H1 (cell line): ENCODE measurements around the gene NCLN. TPM values are rescaled to one million over a fixed set of nuclear protein-coding genes. Genes with fewer than 3 reads are reported as not detected.

Source experiments
- CTCF ChIA-PET: fragments of 300-600 bp; sonication (Branson Sonifier 250); formaldehyde crosslinking; loops from one replicate; lab custom pipeline; 2021; ENCODE audit not compliant: partially characterized antibody; lab: Charles Lee
- POLR2A ChIA-PET: fragments of 300-600 bp; sonication (Branson Sonifier 250); formaldehyde crosslinking; loops from one replicate; lab custom pipeline; 2021; ENCODE audit warnings: inconsistent platforms; ENCODE audit not compliant: partially characterized antibody; lab: Charles Lee
- DNase-seq, 2 experiments: peaks; one replicate each; pipeline versions ENCODE4 v3.0.0 to v3.0.0-alpha.2; 2010 to 2022; ENCODE audit warnings: low spot score in 2 of 2, low read depth in 1 of 2, mixed read lengths in 1 of 2
- FAIRE-seq: peaks from 2 replicates; lab custom pipeline; 2011; peaks lifted over from hg19 to GRCh38; lab: Jason Lieb, UNC
- H2AFZ ChIP-seq: 2 replicates; pipeline ENCODE4 v1.8.1; 2012; ENCODE audit warnings: low read length, inconsistent platforms
- H2AK5ac ChIP-seq: 2 replicates; pipeline ENCODE4 v1.6.1; 2013; ENCODE audit warnings: low read depth, low read length
- H2BK120ac ChIP-seq: replicated peaks from 2 replicates; pipeline ENCODE3; 2013; ENCODE audit warnings: low read depth, low read length, inconsistent platforms
- H2BK12ac ChIP-seq: 2 replicates; pipeline ENCODE4 v1.6.1; 2013; ENCODE audit warnings: low read depth, low read length
- H2BK15ac ChIP-seq: 2 replicates; pipeline ENCODE4 v1.6.1; 2013; ENCODE audit warnings: low read length
- H2BK20ac ChIP-seq: 2 replicates; pipeline ENCODE4 v1.6.1; 2013; ENCODE audit warnings: low read length
- H2BK5ac ChIP-seq: 2 replicates; pipeline ENCODE4 v1.6.1; 2013; ENCODE audit warnings: low read depth, low read length
- H3K14ac ChIP-seq: 2 replicates; pipeline ENCODE4 v1.6.1; 2013; ENCODE audit warnings: inconsistent platforms; ENCODE audit not compliant: insufficient read length
- H3K18ac ChIP-seq: 2 replicates; pipeline ENCODE4 v1.6.1; 2013; ENCODE audit warnings: low read length; ENCODE audit errors: extremely low read depth
- H3K23ac ChIP-seq: 2 replicates; pipeline ENCODE4 v1.6.1; 2013; ENCODE audit warnings: inconsistent platforms; ENCODE audit not compliant: insufficient read length
- H3K23me2 ChIP-seq: 2 replicates; pipeline ENCODE4 v1.6.1; 2013; ENCODE audit warnings: low read depth, low read length
- H3K27ac ChIP-seq: 2 replicates; pipeline ENCODE4 v1.6.1; 2011; ENCODE audit warnings: low read depth, low read length, inconsistent platforms
- H3K27me3 ChIP-seq, 4 experiments: replicated peaks in 1 of 4; 1 replicate in 1 of 4; 2 replicates in 3 of 4; pipeline versions ENCODE4 v1.6.1 to v1.8.1; 2011 to 2013; ENCODE audit warnings: low read length in 3 of 4, mild to moderate bottlenecking in 3 of 4, inconsistent platforms in 2 of 4, mixed read lengths in 2 of 4, moderate library complexity in 1 of 4; ENCODE audit not compliant: control insufficient read depth in 3 of 4, insufficient read depth in 3 of 4; ENCODE audit errors: extremely low read depth in 1 of 4
- H3K36me3 ChIP-seq, 4 experiments: 2 replicates each; pipeline versions ENCODE4 v1.6.1 to v1.8.1; 2011 to 2013; ENCODE audit warnings: mild to moderate bottlenecking in 4 of 4, low read length in 3 of 4, moderate library complexity in 2 of 4, control low read depth in 1 of 4, inconsistent platforms in 1 of 4; ENCODE audit not compliant: insufficient read depth in 4 of 4, control insufficient read depth in 2 of 4
- H3K4ac ChIP-seq: replicated peaks from 2 replicates; pipeline ENCODE3; 2013; ENCODE audit warnings: low read length, low read depth, mixed read lengths, inconsistent platforms; ENCODE audit not compliant: insufficient read length
- H3K4me1 ChIP-seq, 4 experiments: replicated peaks in 1 of 4; 1 replicate in 1 of 4; 2 replicates in 3 of 4; pipeline versions ENCODE4 v1.6.1 to v1.8.1; 2011 to 2013; ENCODE audit warnings: low read length in 3 of 4, inconsistent platforms in 2 of 4, mixed read lengths in 1 of 4; ENCODE audit not compliant: insufficient read depth in 4 of 4, control insufficient read depth in 3 of 4
- H3K4me2 ChIP-seq, 2 experiments: 2 replicates each; pipeline versions ENCODE4 v1.6.1 to v1.8.1; 2011 to 2013; ENCODE audit warnings: low read depth in 2 of 2, low read length in 2 of 2, control low read depth in 1 of 2, inconsistent platforms in 1 of 2, mild to moderate bottlenecking in 1 of 2; ENCODE audit not compliant: insufficient read depth in 1 of 2
- H3K4me3 ChIP-seq, 4 experiments: fragments of 200-600, 300-600 bp in 1 of 4; sonication (generic), shearing (Covaris generic), sonication (Bioruptor Twin) in 1 of 4; 2 replicates each; pipeline versions ENCODE4 v1.5.1 to v1.8.1; 2011 to 2016; ENCODE audit warnings: low read length in 4 of 4, low read depth in 3 of 4, control low read depth in 2 of 4, inconsistent platforms in 2 of 4, mild to moderate bottlenecking in 2 of 4, mixed read lengths in 1 of 4, moderate library complexity in 1 of 4; ENCODE audit not compliant: insufficient read depth in 2 of 4; ENCODE audit errors: extremely low read depth in 1 of 4
- H3K56ac ChIP-seq: replicated peaks from 2 replicates; pipeline ENCODE3; 2013; ENCODE audit warnings: low read depth, mild to moderate bottlenecking, mixed read lengths, low read length, inconsistent platforms; ENCODE audit not compliant: insufficient read length
- H3K79me1 ChIP-seq: 2 replicates; pipeline ENCODE4 v1.6.1; 2013; ENCODE audit warnings: low read depth, low read length, control low read depth
- H3K79me2 ChIP-seq, 2 experiments: 2 replicates each; pipeline versions ENCODE4 v1.6.1 to v1.8.1; 2012 to 2013; ENCODE audit warnings: low read length in 2 of 2, mild to moderate bottlenecking in 2 of 2, inconsistent platforms in 1 of 2; ENCODE audit not compliant: insufficient read depth in 2 of 2, control insufficient read depth in 1 of 2
- H3K9ac ChIP-seq, 4 experiments: replicated peaks in 1 of 4; 1 replicate in 1 of 4; 2 replicates in 3 of 4; pipeline versions ENCODE4 v1.6.1 to v1.8.1; 2011 to 2013; ENCODE audit warnings: low read depth in 3 of 4, low read length in 3 of 4, control low read depth in 2 of 4, mild to moderate bottlenecking in 2 of 4, moderate library complexity in 2 of 4, inconsistent platforms in 1 of 4; ENCODE audit errors: extremely low read depth in 1 of 4
- H3K9me3 ChIP-seq, 2 experiments: 2 replicates each; pipeline versions ENCODE4 v1.6.1 to v1.8.1; 2012 to 2013; ENCODE audit warnings: mild to moderate bottlenecking in 2 of 2, moderate library complexity in 2 of 2, control low read depth in 1 of 2, inconsistent platforms in 1 of 2, low read depth in 1 of 2, low read length in 1 of 2, mixed read lengths in 1 of 2; ENCODE audit not compliant: insufficient read depth in 2 of 2
- H4K20me1 ChIP-seq, 2 experiments: replicated peaks in 1 of 2; 2 replicates each; pipeline versions ENCODE3 to v1.8.1; 2011 to 2013; ENCODE audit warnings: inconsistent platforms in 2 of 2, low read length in 2 of 2, mild to moderate bottlenecking in 1 of 2; ENCODE audit not compliant: insufficient read depth in 2 of 2, control insufficient read depth in 1 of 2
- H4K5ac ChIP-seq: 2 replicates; pipeline ENCODE4 v1.6.1; 2013; ENCODE audit warnings: low read length, low read depth, mixed read lengths, inconsistent platforms; ENCODE audit not compliant: insufficient read length
- H4K8ac ChIP-seq: 2 replicates; pipeline ENCODE4 v1.8.0; 2013; ENCODE audit warnings: mild to moderate bottlenecking, moderate library complexity, low read length, inconsistent platforms; ENCODE audit not compliant: insufficient read depth; ENCODE audit errors: extremely low read depth
- H4K91ac ChIP-seq: replicated peaks from 2 replicates; pipeline ENCODE3; 2013; ENCODE audit warnings: low read length, mixed read lengths, inconsistent platforms; ENCODE audit not compliant: insufficient read length
- BCL11A ChIP-seq, 2 experiments: IDR thresholded peaks; one replicate each; pipeline ENCODE4 v1.6.1; 2011; ENCODE audit warnings: low read depth in 2 of 2, low read length in 2 of 2, mild to moderate bottlenecking in 2 of 2
- CBX5 ChIP-seq: fragments of 300-800, 300-1000 bp; sonication (generic); IDR thresholded peaks from 2 replicates; pipeline ENCODE4 v1.7.1; 2016; ENCODE audit warnings: antibody characterized with exemption, low read length, low read depth
- CBX8 ChIP-seq: fragments of 300-800, 300-1000 bp; sonication (generic); IDR thresholded peaks from 2 replicates; pipeline ENCODE4 v1.7.1; 2016; ENCODE audit warnings: low read depth, low read length, borderline replicate concordance
- CHD1 ChIP-seq: IDR thresholded peaks from 2 replicates; pipeline ENCODE4 v1.6.1; 2012; ENCODE audit warnings: low read depth, low read length, improper control_type of control experiment
- EGR1 ChIP-seq: IDR thresholded peaks from 2 replicates; pipeline ENCODE4 v1.6.1; 2011; ENCODE audit warnings: low read depth, low read length, borderline replicate concordance
- GTF2F1 ChIP-seq: IDR thresholded peaks from 2 replicates; pipeline ENCODE4 v1.6.1; 2012; ENCODE audit warnings: low read depth, low read length, improper control_type of control experiment, borderline replicate concordance
- KDM4A ChIP-seq: IDR thresholded peaks from one replicate; pipeline ENCODE4 v1.7.1; 2012; ENCODE audit warnings: low read depth, mild to moderate bottlenecking, moderate library complexity, low read length, inconsistent platforms; ENCODE audit not compliant: severe bottlenecking
- MAFK ChIP-seq: IDR thresholded peaks from 2 replicates; pipeline ENCODE4 v1.6.1; 2012; ENCODE audit warnings: low read depth, mild to moderate bottlenecking, improper control_type of control experiment, low read length
- POLR2A ChIP-seq, 2 experiments: IDR thresholded peaks; 1 replicate in 1 of 2; 2 replicates in 1 of 2; pipeline ENCODE4 v1.6.1; 2011; ENCODE audit warnings: low read depth in 2 of 2, low read length in 2 of 2, mild to moderate bottlenecking in 2 of 2; ENCODE audit errors: control extremely low read depth in 1 of 2
- RFX5 ChIP-seq: IDR thresholded peaks from 2 replicates; pipeline ENCODE4 v1.6.1; 2011; ENCODE audit warnings: low read depth, low read length, improper control_type of control experiment, borderline replicate concordance
- RNF2 ChIP-seq: fragments of 200-900, 300-1000 bp; sonication (generic); IDR thresholded peaks from 2 replicates; pipeline ENCODE4 v1.7.1; 2016; ENCODE audit warnings: borderline replicate concordance, low read depth, mild to moderate bottlenecking, antibody characterized with exemption, low read length; ENCODE audit not compliant: poor library complexity, severe bottlenecking; ENCODE audit errors: missing control alignments
- SIX5 ChIP-seq: IDR thresholded peaks from 2 replicates; pipeline ENCODE4 v1.6.1; 2011; ENCODE audit warnings: mild to moderate bottlenecking, low read depth, low read length
- SUZ12 ChIP-seq: fragments of 200-600 bp; sonication (generic); IDR thresholded peaks from 2 replicates; pipeline ENCODE4 v1.6.1; 2012; ENCODE audit warnings: mild to moderate bottlenecking, inconsistent platforms, low read length, moderate library complexity, mixed read lengths
- TBP ChIP-seq: IDR thresholded peaks from 2 replicates; pipeline ENCODE4 v1.6.1; 2011; ENCODE audit warnings: low read depth, low read length, improper control_type of control experiment
- TCF12 ChIP-seq: IDR thresholded peaks from 2 replicates; pipeline ENCODE4 v1.6.1; 2011; ENCODE audit warnings: low read depth, mild to moderate bottlenecking, low read length
- WGBS, 2 experiments: shearing (Covaris generic) in 1 of 2; methylation state at CpG; one replicate each; pipeline versions ENCODE4 v1.1.6 to v1.1.7; 2013 to 2015; ENCODE audit warnings: low lambda C conversion rate in 2 of 2, mixed read lengths in 2 of 2, inconsistent platforms in 1 of 2, low coverage in 1 of 2, missing lambda C conversion rate in 1 of 2; ENCODE audit not compliant: insufficient replicate concordance in 2 of 2, insufficient coverage in 1 of 2, insufficient read length in 1 of 2; ENCODE audit errors: extremely low coverage in 1 of 2, missing lambda C conversion rate in 1 of 2; 5-methylcytosine and 5-hydroxymethylcytosine counted together
- polyA plus RNA-seq, 7 experiments: library from polyadenylated mRNA; depleted of rRNA in 3 of 7; stranded (reverse) in 5 of 7; unstranded in 2 of 7; fragments of >200 nt in 5 of 7; fragments of 200-250 nt in 2 of 7; gene quantifications; 1 replicate in 5 of 7; 2 replicates in 1 of 7; 4 replicates in 1 of 7; pipeline versions ENCODE4 v1.2.1 to v1.2.3, GENCODE V29; 2011 to 2013; ENCODE audit warnings: missing spikeins in 2 of 7, mixed read lengths in 2 of 7
- total RNA-seq: library from RNA; stranded (reverse); fragmentation: NEBNext Ultra II Directional; extraction: Animal tissue kit (Norgen Biotek cat#: 25700); gene quantifications from 2 replicates; pipeline ENCODE4 v1.2.1, GENCODE V29; 2021

Gene NCLN
- total and polyA plus RNA-seq, 2 of the 8 experiments (the other 6 are each of a cell fraction or from before 2014, with no cell fraction given), result 89.2 to 103 TPM

DNA sequence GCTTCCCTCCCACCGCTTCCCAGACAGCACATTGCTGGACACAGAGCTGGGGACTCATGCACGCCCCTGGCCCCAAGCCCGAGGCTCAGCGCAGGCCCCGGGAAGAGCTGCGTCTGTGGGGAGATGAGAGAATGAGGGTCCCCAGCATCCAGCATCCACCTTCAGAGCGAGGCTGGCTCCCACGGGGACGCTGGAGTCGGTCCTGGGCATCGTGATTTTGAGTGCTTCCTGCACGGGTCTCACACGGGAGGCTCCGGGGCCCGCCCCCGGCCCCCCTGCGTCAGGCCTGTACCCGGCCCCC is 4.7 kb downstream of the NCLN start:
- Histone ChIP-seq H2BK5ac (no peak overlapping the region), H3K18ac (no peak overlapping the region), H3K23ac (no peak overlapping the region), H3K27me3 (no peaks in the 10 kb centered on the region), H2AK5ac (no peak overlapping the region), H4K8ac (no peak overlapping the region), H3K4me1 (peaks cover 0 to 16% (median 10%) of the 10 kb centered on the region in 4 experiments; a peak in 6 of 7 replicates), H3K9ac (no peak overlapping the region), H3K27ac (no peak overlapping the region), H3K4me2 (no peak overlapping the region), H3K4ac (no peak overlapping the region), H2BK20ac (no peak overlapping the region), H4K91ac (no peak overlapping the region), H3K9me3 (no peaks in the 10 kb centered on the region), H3K56ac (no peak overlapping the region), H2BK120ac (no peak overlapping the region), H3K36me3 (peaks cover 0 to 8% (median 3%) of the 10 kb centered on the region in 4 experiments; a peak in 3 of 8 replicates), H3K79me1 (peaks cover 42% of the 10 kb centered on the region), H3K23me2 (peaks cover 6% of the 10 kb centered on the region; the same call in 1 of the 2 replicates), H3K4me3 (no peak overlapping the region), H4K20me1 (peaks cover 34 to 43% of the 10 kb centered on the region in 2 experiments), H4K5ac (no peak overlapping the region), H2BK12ac (no peak overlapping the region), H3K79me2 (peaks cover 13 to 67% of the 10 kb centered on the region in 2 experiments), H2AFZ (no peak overlapping the region), H2BK15ac (no peak overlapping the region), H3K14ac (no peak overlapping the region)
- TF ChIP-seq MAFK (no peak), SUZ12 (no peak), RFX5 (no peak), BCL11A (IDR thresholded peaks at IDR 0.05; ENCODE audit: low read depth in 2 of 2, low read length in 2 of 2) (no peak), TCF12 (no peak), RNF2 (no peak), EGR1 (no peak), GTF2F1 (no peak), CBX5 (no peak), CHD1 (no peak), POLR2A (IDR thresholded peaks at IDR 0.05; ENCODE audit: control extremely low read depth in 1 of 2, low read depth in 2 of 2, low read length in 2 of 2) (no peak), CBX8 (no peak), KDM4A (no peak), SIX5 (no peak), TBP (no peak)
- DNase-seq (no peak), FAIRE-seq (no peak)
- ChIA-PET POLR2A (interaction anchor here (0.6 to 1.0 kb wide), 3 partner anchors 11 to 932 kb away, joined by 3 to 4 read pairs (median 3); no protein-coding TSS in a partner anchor), CTCF (interaction anchor here (0.6 to 2.6 kb wide), 5 partner anchors 17 to 85 kb away, joined by 3 to 14 read pairs (median 5); no protein-coding TSS in a partner anchor)
- 74% methylated on average over 13 of the region's 18 CpGs; no CpG with 5 or more reads in 1 of the 2 experiments for WGBS, 2 experiments
